ELF-1 (cell line): ENCODE data around the gene RBBP7.
"Not testable (repeated sequence)": the region's sequence is repeated elsewhere in the genome, so short reads cannot be mapped to it uniquely, and the experiment has no call there.

Experiments
- DNase-seq: peaks from one replicate; pipeline ENCODE4 v3.0.0-alpha.2; 2016; ENCODE audit warnings: low read depth, low spot score

Gene RBBP7

DNA sequence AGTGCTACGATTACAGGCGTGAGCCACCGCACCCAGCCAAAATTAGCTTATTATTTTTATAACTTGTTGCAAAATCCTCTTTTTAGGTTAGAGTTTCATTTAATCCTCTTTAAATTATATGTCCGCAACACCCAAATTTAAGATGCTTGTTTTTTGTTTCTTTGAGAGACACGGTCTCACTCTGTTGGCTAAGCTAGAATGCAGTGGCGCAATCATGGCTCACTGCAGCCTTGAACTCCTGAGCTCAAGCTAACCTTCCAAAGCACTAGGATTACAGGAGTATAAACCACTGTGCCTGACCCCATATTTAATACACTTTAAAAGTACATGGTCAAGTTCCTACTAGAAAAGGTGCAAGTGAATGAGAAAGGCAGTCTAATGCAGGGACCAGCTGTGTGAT, 2.2 kb downstream of the RBBP7 start:
- no peak for DNase-seq

DNA sequence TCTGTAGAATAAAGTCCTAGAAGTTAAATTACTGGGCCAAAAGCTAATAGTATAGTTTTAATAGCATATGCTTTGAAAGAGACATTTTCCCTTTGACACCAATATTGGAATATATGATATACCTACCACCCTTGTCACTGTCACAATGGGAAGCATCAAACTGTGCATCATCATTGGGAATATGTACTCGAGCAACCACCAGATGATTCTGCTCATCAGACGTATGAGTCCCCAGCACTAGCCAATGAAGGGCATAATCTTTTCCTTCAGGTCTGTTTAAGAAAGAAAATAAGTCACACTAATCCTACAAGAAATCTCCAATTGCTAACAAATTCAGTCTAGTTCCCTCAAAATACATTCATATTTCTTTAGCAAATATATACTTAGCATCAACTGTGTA, 7.3 kb downstream of the RBBP7 start:
- DNase-seq: no peak

DNA sequence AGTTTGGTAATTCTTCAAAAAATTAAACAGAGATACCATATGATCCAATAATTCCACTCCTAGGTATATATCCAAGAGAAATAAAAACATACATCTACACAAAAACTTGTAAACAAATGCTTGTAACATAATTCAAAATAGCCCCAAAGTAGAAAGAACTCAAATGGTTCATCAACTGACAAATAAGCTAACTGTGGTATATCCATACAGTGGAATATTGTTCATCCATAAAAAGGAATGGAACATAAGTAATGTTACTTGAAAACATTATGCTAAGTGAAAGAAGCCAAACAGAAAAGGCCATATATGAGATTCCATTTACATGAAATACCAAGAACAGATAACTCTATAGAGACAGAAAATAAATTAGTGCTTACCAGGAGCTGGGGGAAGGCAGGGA, 13.4 kb downstream of the RBBP7 start:
- no peak for DNase-seq

DNA sequence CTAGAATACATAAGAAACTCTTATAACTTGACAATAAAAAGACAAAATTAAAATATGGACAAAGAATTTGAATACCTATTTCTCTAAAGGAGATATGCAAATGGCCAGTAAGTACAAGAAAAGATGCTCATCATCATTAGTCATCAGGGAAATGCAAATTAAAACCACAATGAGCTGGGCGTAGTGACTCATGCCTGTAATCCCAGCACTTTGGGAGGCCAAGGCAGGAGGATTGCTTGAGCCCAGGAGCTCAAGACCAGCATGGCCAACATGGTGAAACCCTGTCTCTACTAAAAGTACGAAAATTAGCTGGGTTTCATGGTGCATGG, 14.1 kb downstream of the RBBP7 start:
- DNase-seq: not testable (repeated sequence)

DNA sequence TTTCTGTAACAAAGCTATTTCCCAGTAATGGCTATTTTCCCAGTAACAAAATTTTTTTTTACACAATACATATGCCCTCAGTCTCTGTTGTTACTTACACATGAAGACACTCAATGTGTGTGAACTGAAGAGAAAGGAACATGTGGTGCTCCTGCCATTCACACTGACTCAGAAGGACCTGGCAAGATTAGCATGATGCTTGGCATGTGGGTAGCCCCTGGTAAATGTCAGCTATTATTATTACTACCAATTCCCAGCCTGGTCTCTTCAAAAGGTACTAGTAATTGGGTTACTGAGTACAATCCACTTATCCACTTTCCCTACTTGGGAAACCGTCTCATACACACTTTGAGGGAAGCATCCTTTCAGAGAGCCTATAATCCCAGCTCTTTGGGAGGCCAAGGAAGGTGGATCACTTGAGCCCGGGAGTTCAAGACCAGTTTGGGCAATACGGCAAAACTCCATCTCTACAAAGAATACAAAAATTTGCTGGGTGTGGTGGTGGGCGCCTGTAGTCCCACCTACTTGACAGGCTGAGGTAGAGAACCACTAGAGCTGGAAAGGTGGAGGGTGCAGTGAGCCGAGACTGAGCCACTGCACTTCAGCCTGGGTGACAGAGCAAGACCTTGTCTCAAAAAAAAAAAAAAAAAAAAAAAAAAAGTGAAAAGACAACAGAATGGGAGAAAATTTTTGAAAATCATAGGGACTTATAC, 14.6 kb downstream of the RBBP7 start:
- DNase-seq: no peak

DNA sequence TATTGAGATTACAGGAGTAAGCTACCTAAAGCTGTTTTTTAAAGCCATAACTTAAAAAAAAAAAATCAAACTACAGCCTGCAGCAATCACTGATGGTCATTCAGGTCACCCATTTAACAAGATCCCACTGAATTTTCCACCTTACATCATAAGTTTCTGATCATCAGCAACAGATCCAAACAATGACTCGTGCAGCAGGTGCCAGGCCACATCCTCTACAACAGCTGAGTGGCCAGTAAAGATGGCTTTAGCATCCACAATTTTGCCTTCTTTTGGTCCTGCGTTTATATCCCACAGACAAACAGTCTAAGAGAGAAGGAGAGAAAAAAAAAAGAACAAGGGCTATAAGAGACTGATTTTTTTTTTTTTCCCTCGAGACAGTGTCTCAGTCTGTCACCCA, 16.6 kb downstream of the RBBP7 start:
- no peak for DNase-seq

DNA sequence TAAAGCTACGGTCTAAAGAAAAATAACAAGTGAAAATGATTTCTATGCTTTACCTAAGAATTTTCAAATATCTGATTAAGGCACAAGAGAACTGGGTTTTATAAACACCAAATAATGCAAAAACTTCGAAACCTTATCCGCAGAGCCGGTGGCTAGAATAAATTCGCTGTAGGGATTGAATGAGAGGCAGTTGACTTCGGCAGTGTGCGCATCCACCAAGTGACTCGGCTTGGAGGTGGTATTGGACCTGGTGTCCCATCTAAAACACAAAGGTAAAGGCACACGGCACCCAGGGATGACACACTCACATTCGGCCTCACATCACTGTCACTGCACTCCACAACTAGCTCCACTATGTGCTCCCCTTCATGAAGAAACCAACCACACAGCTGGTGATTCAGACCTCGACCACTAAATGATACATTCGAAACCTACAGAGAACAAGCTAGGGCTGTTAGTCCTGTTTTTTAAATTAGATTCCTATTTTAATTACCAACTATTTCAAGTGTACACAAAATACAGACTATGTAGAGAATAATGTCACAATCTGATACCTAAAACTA, 17.5 kb downstream of the RBBP7 start:
- DNase-seq: no peak

DNA sequence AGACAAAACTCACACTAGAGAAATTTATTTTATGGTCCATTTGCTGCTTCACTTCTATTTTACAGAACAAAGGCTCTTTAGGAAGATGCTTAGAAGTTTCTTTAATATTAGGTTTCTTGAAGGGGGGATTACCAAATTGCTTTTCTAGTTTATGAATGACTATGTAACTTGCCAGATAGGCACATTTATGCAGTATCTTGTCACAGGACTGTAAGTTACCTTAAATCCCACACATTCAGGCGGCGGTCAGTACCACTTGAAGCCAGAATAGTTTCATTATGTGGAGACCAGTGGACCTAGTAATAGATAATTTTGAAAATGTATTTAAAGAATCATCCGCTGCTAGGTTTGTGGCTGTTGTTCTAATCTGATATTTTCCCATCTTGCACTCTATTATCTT, 18.3 kb downstream of the RBBP7 start:
- DNase-seq: no peak

DNA sequence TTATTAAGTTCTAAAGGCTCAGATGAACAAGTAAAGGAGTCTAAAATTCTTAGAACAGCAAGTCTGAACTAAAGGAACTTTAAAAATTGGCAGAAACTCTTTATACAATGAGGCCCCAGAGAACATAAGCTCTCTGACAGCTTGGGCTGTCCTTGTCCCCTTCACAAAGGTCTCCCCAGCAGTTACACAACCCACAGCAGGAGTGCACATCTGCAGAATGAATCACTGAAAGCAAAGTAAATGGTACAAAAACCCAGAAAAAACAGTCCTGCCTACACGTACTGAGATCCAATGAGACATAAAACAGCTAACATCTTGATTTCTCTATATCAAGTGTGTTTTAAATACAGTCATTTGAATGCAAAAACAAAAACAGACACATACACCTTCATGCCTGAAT, 18.7 kb downstream of the RBBP7 start:
- no peak for DNase-seq

DNA sequence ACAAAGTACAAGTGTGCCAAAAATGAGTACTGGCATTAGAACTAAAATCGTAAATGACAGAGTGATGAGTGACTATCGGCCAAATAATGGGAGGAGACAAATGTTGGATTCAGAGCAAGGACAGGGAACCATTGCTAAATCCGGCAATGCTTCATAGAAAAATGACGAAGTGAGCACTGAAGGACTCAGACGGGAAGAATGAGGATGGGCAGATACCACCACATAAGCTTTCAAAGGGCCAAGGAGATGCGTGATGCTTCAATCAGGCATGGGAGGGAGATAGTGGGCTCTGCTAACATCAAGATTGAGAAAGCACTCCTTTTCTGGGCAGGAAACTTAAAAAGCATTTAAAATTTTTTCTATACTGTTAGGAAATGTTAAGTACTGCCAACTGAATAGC, 21.6 kb downstream of the RBBP7 start:
- DNase-seq: no peak

DNA sequence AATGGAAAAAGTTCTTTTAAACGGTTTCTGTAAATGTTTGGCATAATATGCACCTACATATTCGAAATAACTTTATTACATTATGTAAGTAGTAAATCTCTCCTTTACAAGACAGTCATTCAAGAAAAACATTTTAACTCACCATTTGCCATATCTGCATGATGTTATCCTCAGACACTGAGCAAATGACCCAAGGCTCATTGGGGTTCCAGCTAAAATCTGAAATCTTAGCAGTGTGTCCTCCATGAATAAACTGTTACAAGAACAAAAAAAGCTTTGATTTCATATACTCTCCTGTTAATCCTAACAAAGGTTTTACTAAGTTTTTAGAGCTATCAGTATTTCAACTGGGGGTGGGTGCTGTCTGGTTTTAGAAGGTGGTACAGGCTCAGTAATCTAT, 24.5 kb downstream of the RBBP7 start:
- no peak for DNase-seq

DNA sequence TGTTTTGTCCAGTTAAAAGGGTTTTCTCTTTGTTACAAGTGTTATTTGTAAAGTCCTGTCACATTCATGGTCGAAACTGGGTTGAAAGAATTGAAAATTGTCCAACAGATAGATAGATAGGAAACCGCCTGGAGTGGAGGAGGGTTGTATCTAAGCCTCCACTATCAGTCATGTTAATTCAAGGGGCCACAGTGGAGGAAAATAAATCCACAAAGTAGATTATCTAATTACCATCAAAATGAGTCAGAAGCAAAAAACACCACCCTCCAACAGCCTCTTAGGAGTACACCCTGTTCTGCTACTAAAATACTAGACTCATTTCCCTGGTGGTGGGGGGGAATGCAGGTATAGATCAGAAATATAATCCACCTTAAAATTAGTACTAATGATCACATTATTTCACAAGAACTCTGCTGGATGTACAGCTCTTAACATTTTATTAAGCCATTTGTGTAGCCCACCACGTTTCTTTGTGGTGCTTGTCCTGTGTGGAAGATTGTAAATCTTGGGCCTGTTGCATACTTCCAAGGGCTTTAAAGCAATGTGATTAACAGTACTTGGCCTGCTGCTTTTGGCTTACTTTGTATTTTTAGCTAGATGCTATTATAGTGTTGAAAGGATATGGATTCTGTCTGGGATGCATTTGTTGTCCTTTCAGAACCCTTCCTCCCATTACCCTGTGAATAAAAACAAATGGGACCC, 26.8 kb downstream of the RBBP7 start:
- no peak for DNase-seq

DNA sequence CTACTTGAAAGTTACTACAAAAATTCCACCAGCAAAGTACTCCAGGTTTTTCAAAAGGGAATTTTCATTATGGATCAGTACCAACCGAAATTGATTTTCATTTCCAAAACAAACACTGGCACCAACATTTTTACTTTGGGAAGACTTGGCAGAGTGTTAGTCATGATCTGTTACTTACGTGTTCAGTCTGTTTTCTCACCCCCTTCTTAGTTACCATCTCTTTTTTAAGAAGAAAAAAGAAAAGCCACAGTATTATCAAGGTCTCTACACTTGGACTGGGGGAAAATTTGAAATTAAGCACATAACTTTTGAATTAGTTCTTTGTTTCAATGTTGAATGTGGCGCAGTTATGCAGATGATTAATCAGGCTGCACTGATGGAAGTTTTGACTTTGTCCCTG, 27.5 kb downstream of the RBBP7 start:
- no peak for DNase-seq

DNA sequence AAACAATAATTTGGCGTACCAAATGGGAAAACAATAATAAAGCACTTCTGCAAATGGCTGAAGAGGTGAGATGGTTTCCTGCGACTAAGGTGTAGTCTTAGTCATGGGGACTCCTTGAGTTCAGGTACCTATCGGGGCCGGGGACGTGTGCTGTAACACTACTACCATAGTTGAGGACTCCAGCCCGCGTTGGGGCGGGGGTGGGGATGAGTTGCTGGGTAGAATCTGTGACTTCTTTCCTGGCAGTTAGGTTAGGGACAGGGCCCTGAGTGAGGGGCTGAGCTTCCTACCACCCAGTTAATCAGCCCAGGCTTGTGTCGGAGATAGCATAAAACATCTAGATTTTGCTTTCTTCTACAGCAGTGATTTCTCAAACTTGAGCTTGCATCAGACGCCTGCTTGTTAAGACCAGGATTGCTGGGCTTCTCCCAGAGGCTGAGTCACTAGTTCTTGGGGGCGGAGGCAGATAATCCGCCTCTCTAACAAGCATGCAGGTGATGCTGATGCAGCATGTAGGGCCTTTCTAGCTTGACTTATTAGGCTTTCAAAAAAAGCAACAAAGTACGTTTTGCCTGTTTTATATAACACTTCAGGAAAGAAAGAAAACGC, 30.2 kb downstream of the RBBP7 start:
- DNase-seq: peak; percentile 46

DNA sequence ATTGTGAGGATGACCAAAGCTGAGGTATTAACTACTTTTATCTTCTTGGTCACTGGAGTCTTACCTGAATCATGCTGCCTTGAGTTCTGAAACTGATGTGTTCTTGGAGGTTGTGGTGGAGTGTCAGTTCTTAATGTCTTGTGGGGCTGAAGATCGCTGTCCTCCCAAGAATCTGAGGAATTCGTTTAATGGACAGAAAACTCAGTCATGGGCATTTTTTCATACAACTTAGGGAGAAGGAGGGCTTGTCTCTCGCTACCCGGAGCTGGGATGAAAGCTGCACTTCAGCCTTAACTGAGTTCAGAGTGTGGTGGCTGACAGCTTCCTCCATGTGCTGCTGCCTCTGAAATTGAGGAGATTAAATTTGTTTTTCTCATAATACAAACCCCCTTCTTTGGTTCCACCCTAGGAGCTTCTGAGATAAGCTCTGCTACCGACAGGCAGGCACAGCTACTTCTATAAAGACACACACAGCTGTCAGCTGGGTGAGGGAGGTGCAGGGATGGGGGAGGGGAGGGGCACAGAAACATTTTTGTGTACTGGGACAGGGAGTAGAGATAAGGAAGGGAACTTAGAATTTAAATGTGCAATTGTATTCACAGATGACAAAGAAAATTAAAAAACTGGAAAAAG, 30.8 kb downstream of the RBBP7 start:
- DNase-seq: no peak

DNA sequence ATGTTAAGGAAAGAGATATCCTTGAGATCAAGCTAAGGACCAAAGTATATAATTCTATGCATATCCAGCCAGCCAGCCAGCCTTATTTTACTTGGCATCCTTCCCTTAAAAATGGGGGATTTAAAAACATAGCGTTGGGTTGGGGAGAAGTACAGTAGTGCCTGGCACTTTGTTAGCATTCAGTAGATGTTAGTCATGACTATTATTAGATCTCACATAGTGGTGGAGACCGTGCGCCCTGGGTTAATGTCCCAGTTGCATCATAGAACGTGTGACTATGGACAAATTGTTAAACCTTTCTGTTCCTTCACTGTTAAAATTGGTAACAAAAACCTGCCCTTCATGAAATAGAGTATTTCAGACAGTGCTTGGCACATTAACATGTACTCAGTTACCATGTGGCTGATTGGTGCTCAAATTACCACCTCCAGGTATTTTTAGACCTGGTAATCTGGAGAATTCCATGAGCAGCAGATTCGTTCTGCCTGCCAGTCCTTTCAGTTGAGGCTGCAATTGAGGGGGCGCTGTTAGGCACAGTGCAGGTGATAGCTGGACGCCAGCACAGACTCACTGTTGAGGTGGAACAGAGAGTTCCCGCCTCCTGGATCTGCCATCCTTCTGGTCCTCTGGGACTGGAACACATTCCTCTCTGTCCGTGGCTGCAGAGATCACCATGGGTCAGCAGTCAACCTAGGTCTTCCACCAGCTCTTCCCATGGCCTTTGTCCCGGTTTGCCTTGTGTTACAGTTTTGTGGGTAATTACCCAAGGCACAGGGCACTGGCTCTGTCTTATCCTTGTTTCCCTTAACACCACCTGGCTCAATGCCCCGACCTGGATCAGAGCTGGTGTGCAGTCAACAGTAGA, 31.7 kb downstream of the RBBP7 start:
- peak; percentile 19 for DNase-seq

DNA sequence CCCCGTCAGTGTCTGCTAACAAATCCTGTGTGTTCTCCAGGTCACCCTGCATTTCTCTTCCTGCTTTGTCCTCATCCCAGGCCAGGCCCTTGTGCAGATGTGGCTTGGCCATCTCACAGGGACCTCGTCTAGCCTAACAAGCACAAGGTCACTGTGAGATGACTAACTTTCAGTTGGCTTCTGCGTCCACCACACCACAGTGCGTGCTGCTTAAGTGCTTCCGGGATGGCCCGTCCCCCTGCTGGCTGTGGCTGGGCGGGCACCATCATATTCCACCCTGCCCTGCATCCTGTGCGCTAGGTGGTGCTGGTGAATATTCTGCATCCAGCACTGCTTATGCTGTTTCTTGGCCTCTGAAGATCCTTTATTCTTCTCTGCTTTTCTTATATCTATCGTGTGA, 33.8 kb downstream of the RBBP7 start:
- peak; percentile 77 for DNase-seq

DNA sequence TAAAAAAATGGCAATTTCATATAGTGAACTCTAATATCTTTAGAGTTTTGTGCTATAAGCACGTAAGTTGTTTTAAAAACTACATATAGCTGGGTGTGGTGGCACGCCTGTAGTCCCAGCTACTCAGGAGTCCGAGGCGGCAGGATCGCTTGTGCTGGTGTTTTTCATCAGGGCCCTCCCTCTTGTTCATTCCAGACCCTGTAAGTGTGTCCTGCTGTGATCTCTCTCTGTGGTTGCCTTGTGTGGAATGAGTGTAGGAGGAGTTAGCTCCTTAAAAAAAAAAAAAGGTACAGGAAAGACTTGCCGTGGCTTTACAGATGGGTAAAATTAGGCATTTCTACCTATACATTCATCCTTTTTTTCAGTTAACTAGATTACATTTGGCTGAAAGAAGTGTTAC, 35.4 kb downstream of the RBBP7 start:
- peak; percentile 30 for DNase-seq

DNA sequence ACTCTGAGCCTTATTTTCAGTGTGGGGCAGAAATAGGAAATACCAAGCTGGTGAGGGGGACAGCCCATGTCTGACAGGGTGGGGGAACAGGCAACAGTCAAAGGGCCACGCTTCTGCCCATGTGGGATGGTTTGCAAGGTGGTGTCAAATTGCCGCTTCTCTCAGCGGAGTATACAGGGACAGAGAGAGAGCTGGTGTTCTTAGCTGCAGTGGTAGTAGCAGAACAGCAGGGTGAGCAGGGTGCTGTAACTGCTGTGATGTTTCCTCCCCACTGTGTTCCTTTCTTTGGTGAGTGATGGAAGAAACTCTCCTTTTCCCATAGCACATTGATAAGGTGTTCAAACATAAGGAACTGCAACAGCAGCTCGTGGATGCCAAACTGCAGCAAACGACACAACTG, 37.9 kb downstream of the RBBP7 start:
- peak; percentile 43 for DNase-seq

DNA sequence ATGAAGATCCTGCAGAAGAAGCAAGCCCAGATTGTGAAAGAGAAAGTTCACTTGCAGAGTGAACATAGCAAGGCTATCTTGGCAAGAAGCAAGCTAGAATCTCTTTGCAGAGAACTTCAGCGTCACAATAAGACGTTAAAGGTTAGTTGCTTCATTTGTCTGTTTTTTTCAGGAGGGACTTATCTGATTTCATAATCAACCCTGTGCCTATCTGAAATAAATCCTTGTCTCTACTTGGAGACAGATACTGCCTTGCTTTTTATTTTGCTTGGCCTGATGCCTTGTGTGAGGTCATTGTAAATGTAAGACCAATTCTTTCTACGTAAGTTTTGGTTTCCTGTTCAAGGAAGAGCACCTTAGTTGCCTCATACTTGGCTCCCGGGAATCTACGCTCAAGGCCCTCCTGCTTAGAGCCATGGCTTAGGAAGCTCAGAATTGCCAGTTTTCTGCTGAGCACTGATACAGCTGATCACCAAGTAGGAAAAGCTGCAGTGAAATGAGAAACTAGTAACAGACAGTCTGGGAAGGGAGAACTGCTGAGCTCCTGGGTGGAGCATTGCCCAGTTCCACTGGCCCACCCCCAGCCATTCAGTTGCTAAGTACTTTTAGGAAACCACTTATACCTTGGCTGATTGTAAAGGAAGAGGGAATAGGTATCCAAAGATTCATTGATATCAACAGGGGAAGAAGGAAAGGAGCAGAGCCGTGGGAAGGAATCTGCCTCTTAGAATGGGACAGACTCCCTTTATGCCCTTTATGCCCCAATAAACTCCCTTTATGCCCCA, 41.8 kb downstream of the RBBP7 start:
- DNase-seq: peak; percentile 28

DNA sequence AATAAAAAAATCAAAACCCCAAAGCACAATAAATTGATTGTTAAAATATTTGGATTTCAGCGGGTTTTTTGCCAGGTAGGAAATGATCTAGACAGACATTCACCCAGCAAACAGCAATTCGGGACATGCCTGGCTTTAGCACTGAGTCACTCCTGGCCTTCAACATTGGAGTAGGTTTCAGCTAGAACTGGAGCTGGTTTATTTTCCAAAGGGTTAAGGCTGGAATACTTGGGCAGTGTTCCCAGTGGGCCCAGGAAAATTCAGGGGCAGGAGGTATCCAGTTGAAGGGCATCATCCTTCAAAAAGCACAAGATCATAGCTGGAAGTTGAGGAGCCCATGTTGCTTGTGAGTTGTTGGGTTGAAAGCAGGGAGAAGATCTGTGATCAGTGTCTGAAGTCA, 42.9 kb downstream of the RBBP7 start:
- no peak for DNase-seq
